DOHH2 (cell line): ENCODE measurements around the gene IFNA13.

ENCODE experiments used
- CTCF ChIP-seq: fragments of 200-600 bp; sonication (generic); IDR thresholded peaks from one replicate; pipeline ENCODE4 v1.5.1; 2014; ENCODE audit warnings: antibody characterized with exemption, mild to moderate bottlenecking, low read depth, low read length; ENCODE audit not compliant: poor library complexity, severe bottlenecking
- EZH2phosphoT487 ChIP-seq: fragments of 200-600 bp; sonication (generic); IDR thresholded peaks from 2 replicates; pipeline ENCODE4 v1.6.1; 2017; ENCODE audit warnings: borderline replicate concordance, mild to moderate bottlenecking, antibody characterized with exemption, low read length, moderate library complexity, mixed read lengths

DNA sequence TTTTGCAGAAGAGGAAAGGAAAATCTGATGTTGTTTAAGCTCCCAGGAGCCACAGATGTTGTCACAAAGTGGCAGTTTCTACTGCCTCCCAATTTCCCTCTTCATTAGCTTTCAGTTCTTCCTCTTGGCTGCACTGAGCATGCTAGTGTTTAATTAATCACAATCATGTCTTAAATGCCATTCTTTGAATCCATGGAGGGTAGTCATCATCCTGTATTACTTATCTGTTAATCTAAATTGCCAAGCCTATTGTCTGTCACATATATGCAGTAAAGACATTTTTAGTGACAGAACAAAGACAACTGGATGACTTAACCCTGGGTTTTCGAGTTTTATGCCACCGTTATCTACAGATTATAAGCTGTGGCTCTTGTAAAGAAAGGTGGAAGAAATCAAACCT lies 47.4 kb downstream of the IFNA13 start:
- TF ChIP-seq CTCF (no peak), EZH2phosphoT487 (no peak)
